Measurements from ENCODE around the gene RAB11FIP3.

GRCh38 chr16:500709-501108, 75.3 kb downstream of the RAB11FIP3 start:
- TF ChIP-seq PRPF4 (IDR thresholded peaks at IDR 0.05; ENCODE audit: low read depth, low read length, poor library complexity, severe bottlenecking) (no peak), SIX1 (CRISPR knock-in tag; IDR thresholded peaks at IDR 0.05; ENCODE audit: borderline replicate concordance) (no peak), XRCC5 (optimal IDR thresholded peaks at IDR 0.05; ENCODE audit: low read length) (no peak), CBX5 (CRISPR knock-in tag; IDR thresholded peaks at IDR 0.05; ENCODE audit: borderline replicate concordance) (no peak), RXRA (CRISPR knock-in tag; IDR thresholded peaks at IDR 0.05) (peak; percentile 52; the same call in 1 of the 2 replicates), CTCF (CRISPR knock-in tag; IDR thresholded peaks at IDR 0.05) (no peak), SCMH1 (CRISPR knock-in tag; IDR thresholded peaks at IDR 0.05; ENCODE audit: borderline replicate concordance) (no peak), SUZ12 (IDR thresholded peaks at IDR 0.05; ENCODE audit: low read depth, low read length) (no peak), YY1 (IDR thresholded peaks at IDR 0.05; ENCODE audit: insufficient read depth, insufficient replicate concordance, low read depth, low read length) (no peak), KDM1A (CRISPR knock-in tag; IDR thresholded peaks at IDR 0.05) (no peak), MAFK (conservative IDR thresholded peaks at IDR 0.05 in 1 of 2, IDR thresholded peaks at IDR 0.05 in 1 of 2; ENCODE audit: low read length in 2 of 2) (no peak)
- TF ChIP-seq, protein P1, sequence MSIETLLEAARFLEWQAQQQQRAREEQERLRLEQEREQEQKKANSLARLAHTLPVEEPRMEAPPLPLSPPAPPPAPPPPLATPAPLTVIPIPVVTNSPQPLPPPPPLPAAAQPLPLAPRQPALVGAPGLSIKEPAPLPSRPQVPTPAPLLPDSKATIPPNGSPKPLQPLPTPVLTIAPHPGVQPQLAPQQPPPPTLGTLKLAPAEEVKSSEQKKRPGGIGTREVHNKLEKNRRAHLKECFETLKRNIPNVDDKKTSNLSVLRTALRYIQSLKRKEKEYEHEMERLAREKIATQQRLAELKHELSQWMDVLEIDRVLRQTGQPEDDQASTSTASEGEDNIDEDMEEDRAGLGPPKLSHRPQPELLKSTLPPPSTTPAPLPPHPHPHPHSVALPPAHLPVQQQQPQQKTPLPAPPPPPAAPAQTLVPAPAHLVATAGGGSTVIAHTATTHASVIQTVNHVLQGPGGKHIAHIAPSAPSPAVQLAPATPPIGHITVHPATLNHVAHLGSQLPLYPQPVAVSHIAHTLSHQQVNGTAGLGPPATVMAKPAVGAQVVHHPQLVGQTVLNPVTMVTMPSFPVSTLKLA (IDR thresholded peaks at IDR 0.05), result peak; percentile 32; the same call in 1 of the 2 replicates
- TF ChIP-seq, protein P2, sequence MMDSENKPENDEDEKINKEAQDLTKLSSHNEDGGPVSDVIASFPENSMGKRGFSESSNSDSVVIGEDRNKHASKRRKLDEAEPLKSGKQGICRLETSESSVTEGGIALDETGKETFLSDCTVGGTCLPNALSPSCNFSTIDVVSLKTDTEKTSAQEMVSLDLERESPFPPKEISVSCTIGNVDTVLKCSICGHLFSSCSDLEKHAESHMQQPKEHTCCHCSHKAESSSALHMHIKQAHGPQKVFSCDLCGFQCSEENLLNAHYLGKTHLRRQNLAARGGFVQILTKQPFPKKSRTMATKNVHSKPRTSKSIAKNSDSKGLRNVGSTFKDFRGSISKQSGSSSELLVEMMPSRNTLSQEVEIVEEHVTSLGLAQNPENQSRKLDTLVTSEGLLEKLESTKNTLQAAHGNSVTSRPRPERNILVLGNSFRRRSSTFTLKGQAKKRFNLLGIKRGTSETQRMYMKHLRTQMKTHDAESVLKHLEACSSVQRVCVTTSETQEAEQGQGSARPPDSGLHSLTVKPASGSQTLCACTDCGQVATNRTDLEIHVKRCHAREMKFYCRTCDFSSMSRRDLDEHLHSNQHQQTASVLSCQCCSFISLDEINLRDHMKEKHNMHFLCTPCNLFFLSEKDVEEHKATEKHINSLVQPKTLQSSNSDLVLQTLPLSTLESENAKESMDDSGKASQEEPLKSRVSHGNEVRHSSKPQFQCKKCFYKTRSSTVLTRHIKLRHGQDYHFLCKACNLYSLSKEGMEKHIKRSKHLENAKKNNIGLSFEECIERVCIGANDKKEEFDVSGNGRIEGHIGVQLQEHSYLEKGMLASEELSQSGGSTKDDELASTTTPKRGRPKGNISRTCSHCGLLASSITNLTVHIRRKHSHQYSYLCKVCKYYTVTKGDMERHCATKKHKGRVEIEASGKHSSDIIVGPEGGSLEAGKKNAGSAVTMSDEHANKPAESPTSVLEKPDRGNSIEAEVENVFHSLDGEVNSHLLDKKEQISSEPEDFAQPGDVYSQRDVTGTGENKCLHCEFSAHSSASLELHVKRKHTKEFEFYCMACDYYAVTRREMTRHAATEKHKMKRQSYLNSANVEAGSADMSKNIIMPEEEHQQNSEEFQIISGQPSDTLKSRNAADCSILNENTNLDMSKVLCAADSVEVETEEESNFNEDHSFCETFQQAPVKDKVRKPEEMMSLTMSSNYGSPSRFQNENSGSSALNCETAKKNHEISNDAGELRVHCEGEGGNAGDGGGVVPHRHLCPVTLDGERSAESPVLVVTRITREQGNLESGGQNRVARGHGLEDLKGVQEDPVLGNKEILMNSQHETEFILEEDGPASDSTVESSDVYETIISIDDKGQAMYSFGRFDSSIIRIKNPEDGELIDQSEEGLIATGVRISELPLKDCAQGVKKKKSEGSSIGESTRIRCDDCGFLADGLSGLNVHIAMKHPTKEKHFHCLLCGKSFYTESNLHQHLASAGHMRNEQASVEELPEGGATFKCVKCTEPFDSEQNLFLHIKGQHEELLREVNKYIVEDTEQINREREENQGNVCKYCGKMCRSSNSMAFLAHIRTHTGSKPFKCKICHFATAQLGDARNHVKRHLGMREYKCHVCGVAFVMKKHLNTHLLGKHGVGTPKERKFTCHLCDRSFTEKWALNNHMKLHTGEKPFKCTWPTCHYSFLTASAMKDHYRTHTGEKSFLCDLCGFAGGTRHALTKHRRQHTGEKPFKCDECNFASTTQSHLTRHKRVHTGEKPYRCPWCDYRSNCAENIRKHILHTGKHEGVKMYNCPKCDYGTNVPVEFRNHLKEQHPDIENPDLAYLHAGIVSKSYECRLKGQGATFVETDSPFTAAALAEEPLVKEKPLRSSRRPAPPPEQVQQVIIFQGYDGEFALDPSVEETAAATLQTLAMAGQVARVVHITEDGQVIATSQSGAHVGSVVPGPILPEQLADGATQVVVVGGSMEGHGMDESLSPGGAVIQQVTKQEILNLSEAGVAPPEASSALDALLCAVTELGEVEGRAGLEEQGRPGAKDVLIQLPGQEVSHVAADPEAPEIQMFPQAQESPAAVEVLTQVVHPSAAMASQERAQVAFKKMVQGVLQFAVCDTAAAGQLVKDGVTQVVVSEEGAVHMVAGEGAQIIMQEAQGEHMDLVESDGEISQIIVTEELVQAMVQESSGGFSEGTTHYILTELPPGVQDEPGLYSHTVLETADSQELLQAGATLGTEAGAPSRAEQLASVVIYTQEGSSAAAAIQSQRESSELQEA (CRISPR knock-in tag; IDR thresholded peaks at IDR 0.05; ENCODE audit: not compliant biosample characterization), result no peak
- TF ChIP-seq, protein P3, sequence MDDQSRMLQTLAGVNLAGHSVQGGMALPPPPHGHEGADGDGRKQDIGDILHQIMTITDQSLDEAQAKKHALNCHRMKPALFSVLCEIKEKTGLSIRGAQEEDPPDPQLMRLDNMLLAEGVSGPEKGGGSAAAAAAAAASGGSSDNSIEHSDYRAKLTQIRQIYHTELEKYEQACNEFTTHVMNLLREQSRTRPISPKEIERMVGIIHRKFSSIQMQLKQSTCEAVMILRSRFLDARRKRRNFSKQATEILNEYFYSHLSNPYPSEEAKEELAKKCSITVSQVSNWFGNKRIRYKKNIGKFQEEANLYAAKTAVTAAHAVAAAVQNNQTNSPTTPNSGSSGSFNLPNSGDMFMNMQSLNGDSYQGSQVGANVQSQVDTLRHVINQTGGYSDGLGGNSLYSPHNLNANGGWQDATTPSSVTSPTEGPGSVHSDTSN (CRISPR knock-in tag; IDR thresholded peaks at IDR 0.05; ENCODE audit: borderline replicate concordance), result no peak
